ENCODE results near the gene TGFB1.
"Not testable (repeated sequence)": the region's sequence is repeated elsewhere in the genome, so short reads cannot be mapped to it uniquely, and the experiment has no call there.

TGFB1 gene

DNA sequence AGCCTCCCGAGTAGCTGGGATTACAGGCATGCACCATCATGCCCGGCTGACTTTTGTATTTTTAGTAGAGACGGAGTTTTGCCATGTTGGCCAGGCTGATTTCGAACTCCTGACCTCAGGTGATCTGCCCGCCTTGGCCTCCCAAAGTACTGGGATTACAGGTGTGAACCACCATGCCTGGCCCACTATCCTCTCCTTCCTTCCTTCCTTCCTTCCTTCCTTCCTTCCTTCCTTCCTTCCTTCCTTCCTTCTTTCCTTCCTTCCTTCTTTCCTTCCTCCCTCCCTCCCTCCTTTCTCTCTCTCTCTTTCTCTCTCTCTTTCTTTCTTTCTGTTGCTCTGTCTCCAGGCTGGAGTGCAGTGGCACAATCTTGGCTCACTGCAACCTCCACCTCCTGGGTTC lies 17.4 kb upstream of the TGFB1 start:
- FAIRE-seq, result not testable (repeated sequence)

DNA sequence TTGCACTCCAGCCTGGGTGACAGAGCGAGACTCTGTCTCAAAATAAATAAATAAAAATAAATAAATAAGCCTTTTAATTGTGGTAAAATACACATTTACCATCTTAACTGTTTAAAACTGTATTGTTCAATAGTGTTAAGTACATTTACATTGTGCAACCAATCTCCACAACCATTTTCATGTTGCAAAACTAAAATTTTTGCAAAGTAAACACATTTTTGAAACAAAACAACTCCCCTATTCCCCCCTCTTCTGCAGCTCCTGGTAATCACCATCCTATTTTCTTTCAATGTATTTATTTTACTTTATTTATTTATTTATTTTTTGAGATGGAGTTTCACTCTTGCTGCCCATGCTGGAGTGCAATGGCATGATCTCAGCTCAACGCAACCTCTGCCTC lies 16.0 kb upstream of the TGFB1 start:
- FAIRE-seq, result no peak
- DNase-seq (ENCODE audit: low spot score), result no peak

More for the DNA sequence above, 17.4 kb upstream of the TGFB1 start:
- not testable (repeated sequence) for DNase-seq (ENCODE audit: low spot score)

DNA sequence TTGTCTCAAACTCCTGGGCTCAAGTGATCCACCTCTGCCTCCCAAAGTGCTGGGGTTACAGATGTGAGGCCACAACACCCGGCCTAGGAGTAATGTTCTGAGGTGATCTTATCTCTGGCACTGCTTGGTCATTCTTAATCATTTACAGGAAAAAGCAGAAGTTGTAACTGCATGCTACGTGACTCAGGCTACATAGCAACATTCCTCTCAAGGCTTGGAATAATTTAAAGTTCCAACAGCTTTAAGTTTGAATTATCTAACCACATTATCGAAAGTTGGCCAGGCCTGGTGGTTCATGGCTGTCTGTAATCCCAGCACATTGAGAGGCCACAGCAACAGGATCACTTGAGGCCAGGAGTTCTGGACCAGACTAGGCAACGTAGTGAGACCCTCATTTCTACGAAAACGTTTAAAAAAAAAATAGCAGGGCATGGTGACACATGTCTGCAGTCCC lies 14.2 kb upstream of the TGFB1 start:
- FAIRE-seq, result peak; percentile 97
- DNase-seq (ENCODE audit: low spot score), result peak; percentile 95

DNA sequence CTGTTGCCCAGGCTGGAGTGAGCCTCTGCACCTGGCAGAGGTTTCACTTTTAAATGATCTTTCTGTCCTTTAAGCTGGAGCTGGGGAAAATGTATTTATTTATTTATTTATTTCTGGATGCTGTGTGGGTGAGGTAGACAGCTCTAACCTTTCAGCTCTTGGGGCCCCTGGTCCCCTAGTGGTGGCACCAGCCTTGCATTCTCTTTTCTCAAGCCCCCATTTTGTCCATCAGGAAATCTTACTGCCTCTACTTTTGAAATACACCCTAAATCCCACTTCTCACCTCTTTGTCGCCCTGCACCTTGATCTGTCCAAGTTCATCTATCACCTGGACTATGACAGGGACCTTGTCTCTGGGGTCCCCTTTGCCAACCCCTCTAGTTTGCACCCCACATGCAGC lies 12.4 kb upstream of the TGFB1 start:
- no peak for DNase-seq (ENCODE audit: low spot score)
- FAIRE-seq, result no peak

DNA sequence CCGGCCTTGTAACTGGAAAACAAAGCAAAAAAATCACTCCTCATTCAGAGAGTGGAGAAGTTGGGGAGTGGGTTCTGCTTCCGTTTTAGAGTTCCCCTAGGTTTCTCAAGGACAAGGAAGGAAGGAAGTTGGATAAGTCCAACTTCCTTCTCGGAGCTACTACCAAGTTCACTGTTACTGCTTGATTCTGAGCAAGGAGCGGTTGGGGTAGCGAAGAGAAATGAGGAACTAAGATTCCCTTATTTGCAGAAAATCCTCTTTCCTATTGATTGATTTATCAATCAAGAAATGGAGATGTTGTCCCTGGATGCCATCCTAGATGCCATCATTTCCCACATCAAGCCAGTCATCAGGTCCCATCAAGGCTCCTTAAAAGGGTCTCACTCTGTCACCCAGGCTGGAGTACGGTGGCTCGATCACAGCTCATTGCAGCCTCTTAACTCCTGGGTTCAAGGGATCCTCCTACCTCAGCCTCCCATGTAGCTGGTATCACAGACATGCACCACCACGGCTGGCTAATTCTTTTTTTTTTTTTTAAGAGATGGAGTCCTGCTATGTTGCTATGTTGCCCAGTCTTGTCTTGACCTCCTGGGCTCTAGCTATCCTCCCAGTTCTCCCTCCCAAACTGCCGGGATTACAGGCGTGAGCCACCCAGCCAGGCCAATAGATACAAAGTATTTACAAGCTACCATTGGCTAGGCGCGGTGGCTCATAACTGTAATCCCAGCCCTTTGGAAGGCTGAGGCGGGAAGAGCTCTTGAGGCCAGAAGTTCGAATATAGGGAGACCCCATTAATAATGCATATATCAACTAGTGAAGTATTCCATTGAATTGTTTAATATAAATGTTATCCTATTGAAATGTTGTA lies 11.0 kb upstream of the TGFB1 start:
- FAIRE-seq (no peak), DNase-seq (ENCODE audit: low spot score) (no peak)

DNA sequence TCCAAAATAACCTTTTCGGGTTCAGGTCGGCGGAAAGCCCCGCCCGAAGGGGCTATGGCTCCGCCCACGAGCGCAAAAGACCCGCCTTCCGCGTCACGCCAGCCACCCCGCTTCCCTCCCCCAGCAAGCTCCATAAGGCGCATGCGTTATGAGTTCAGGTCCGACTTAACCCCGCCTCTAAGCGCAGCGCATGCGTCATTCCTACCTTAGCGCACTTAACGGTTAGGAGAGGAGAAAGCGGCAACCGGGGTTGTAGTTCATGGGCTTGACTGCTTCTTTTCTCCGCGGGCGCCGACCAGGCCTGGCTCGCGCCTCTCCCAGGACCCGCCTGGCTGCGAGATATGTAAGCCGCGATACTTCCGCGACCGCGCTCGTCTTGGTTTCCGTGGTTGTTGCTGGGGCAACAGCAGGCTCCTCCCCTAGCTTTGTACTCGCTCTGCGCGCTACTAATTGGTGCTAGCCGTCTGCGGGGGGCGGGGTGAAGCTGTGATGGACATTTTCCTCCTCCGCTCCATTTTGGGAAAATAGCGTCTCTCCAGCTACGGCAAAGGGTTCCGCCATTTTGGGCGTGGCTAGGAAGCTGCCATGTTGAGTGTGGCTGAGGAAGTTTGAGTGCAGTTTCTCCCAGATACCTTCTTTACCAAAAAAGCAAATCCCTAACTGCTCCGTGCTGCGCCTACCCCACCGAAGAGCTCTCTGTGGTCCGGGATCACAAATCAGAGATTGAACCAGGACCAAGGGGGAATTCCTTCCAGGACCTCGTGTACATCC lies 10.2 kb upstream of the TGFB1 start, which contains the start of gene B9D2:
Gene B9D2, minus strand, starts transcription at position 397 of the 771 bp plus-strand sequence. CDS start 630 bp downstream, outside the sequence.
- DNase-seq (ENCODE audit: low spot score) (peak; percentile 94), FAIRE-seq (peak; percentile 76)

DNA sequence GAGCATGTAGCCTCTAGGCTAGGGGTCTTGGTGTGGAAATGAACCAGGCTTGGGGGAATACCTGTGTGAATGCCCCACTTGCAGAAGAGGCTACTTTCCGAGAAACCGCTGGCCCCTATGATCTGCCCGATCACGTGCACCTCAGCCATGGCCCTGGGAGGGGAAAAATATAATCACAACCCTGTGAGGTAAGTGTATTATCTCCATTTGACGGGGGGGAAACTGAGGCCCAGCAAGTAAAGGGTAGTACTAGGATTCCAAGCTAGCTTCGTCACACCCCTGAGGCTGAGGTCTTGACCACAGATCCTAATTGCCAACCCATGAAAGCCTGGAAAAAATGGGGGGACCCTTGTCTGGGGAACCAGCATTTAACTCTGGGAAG lies 9.6 kb upstream of the TGFB1 start:
- FAIRE-seq (no peak), DNase-seq (ENCODE audit: low spot score) (no peak)

DNA sequence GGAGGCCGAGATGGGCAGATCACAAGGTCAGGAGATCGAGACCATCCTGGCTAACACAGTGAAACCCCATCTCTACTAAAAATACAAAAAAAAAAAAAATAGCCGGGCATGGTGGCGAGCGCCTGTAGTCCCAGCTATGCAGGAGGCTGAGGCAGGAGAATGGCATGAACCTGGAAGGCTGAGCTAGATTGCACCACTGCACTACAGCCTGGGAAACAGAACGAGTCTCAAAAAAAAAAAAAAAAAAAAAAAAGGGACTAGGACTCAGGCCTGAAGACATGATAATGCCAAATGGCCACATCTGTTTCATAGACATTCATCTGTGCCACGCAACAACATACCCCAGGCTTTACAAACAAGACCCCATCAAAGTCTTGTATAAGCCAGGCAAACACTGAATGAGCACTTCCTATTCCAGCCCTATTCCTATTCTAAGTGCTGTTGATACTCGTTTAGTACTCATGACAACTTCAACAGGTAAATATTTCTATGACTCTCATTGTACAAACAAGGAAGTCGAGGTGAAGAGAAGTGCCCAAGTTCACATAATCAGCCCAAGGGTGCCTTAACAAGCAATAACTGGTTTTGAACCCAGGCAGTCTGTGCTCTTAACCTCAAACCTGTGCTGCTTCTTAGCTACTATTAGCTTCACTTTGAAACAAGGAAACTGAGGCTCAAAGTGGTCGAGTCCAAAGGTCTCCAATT lies 8.6 kb upstream of the TGFB1 start:
- FAIRE-seq, result no peak
- DNase-seq (ENCODE audit: low spot score), result no peak

DNA sequence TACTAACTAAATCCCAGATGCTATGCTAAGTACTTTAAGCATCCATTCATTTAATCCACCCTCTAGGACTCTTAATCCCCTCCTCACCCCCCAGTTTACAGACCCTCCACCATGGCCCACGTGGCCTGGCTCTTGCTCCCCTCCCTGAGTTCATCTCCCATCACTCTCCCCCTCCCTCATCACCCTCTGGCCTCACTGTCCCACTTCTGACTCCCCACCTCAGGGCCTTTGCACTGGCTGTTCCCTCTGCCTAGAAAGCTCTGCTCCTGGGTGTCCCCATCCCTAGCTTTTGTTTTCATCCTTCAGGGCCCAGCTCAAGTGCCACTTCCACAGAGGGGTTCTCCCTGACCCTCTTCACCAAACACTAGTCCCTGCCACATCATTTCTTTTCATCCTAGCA lies 6.0 kb upstream of the TGFB1 start:
- DNase-seq (ENCODE audit: low spot score) (no peak), FAIRE-seq (no peak)

DNA sequence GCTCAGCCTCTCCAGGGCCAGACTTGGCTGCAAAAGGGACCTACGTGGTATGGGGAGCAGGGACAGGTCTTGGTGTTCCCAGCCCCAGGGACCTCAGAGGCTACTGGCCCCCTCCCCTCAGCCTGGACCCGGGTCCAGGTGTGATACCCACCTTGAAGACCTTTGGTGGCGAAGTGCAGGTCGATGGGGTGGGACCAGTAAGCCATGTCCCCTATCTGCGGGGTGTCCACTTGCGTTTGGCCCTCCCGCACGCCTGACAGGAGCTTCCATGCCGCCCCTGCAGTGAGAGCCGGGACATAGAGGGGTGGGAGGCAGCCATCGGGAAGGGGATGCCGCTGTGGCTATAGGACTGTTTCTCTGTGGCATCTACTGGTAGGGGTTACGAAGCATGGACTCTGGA lies 4.0 kb upstream of the TGFB1 start:
- FAIRE-seq, result no peak
- DNase-seq (ENCODE audit: low spot score), result no peak

DNA sequence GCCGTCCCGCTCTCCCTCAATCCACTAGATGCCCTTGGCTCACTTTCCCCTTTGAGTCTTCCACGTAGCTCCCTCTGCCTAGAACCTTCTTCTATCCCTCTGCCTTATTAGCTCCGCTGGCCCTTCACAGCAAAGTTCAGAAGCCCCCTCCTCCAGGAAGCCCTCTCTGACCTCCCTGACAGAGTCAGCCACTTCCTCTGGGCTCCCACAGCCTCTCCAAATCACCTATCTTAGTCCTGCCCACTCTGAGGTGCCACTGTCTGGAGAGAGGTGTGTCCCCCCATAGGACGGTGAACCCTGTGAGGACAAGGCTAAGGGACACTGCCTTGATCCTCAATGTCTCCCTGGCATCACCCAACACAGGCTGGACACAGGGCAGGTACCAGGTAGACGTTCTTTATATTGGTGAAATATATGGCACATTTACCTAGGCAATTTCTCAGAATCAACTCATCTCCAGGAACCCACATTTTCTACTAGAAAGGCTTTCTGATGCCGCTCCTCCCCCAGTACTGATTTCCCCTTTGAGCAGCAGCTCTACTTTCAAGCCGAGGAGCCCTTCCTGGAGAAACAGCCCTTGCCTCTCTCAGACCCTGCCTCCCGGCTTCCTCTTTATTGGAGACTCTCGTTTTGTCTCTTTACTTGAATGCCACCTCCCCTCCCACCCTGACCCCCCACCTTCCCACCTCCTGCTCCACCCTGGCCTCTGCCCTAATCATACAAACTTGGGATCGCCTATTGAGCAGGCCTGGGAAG lies 3.4 kb upstream of the TGFB1 start:
- FAIRE-seq (no peak), DNase-seq (ENCODE audit: low spot score) (no peak)

DNA sequence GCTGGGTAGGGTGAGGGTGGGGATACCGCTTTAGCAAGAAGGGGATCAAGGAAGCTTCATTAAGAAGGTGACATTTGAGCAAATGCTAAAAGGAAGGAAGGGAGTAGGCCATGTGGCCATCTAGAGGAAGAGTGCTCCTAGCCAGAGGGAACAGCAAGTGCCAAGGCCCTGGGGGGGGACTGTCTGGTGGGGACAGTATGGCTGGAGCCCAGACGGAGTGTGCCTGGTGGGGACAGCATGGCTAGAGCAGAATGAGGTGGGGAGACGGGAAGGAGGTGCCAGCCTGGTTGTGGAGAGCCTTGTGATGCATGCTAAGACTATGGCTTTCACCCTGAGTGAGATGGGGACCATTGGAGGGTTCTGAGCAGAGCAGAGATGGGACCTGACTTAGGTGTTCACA lies 2.1 kb upstream of the TGFB1 start:
- DNase-seq (ENCODE audit: low spot score) (no peak), FAIRE-seq (no peak)

DNA sequence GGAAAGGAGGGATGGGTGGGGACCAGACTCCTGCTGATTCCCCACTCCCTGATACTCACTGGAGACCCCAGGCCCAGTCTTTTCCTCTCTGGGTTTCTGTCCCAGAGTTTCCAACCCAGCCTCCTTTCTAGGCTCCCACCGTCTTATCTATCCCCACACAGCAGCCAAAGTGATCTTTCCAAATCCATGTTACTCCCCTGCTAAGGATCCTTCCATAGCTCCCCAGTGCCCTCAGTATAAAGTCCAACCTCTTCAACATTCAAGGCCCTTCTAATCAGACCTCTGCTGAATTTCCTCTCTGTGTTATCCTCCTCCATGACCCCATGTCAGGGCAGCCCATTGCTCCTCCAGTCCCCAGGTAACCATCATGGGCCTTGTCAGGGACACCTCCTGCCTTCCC lies 1.3 kb upstream of the TGFB1 start:
- DNase-seq (ENCODE audit: low spot score), result no peak
- no peak for FAIRE-seq

DNA sequence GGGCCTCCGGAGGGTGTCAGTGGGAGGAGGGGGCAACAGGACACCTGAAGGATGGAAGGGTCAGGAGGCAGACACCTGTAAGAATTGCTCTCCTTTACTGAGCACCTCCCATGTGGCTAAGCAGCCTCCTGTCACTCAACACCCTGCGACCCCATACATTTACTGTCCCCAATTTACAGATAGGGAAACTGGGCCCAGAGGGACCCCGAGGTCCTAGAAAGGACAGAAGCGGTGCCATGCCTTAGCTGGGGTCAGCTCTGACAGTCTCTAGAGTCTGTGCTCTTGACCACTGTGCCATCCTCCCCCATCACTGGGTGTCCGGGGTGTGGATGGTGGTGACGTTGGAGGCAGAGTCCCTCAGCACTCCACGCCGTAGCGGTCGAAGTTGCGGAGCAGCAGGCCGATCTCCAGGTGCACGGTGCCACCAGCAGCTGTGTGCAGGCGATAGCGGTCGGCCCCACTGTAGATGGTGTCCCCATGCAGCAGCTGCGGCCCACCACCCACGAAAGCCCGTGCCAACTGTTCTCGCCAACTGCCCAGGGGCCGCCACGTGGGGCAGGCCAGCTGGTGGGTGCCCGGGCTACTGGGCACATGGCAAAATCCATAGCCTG lies 726 bp upstream of the TGFB1 start:
- DNase-seq (ENCODE audit: low spot score) (no peak), FAIRE-seq (no peak)

DNA sequence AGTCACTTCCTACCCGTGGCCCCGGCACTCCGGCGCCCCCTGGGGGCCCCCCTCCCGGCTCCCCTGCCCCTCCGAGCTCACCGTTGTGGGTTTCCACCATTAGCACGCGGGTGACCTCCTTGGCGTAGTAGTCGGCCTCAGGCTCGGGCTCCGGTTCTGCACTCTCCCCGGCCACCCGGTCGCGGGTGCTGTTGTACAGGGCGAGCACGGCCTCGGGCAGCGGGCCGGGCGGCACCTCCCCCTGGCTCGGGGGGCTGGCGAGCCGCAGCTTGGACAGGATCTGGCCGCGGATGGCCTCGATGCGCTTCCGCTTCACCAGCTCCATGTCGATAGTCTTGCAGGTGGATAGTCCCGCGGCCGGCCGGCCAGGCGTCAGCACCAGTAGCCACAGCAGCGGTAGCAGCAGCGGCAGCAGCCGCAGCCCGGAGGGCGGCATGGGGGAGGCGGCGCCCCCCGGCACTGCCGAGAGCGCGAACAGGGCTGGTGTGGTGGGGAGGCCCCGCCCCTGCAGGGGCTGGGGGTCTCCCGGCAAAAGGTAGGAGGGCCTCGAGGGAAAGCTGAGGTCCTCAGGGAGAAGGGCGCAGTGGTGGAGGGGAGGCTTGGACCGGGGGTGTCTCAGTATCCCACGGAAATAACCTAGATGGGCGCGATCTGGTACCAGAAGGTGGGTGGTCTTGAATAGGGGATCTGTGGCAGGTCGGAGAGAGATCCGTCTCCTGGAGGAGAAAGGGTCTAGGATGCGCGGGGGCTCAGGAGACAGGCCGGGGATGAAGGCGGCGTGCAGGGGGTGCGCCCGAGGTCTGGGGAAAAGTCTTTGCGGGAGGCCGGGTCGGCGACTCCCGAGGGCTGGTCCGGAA lies 885 bp downstream of the TGFB1 start:
- peak; percentile 38 for DNase-seq (ENCODE audit: low spot score)
- no peak for FAIRE-seq

DNA sequence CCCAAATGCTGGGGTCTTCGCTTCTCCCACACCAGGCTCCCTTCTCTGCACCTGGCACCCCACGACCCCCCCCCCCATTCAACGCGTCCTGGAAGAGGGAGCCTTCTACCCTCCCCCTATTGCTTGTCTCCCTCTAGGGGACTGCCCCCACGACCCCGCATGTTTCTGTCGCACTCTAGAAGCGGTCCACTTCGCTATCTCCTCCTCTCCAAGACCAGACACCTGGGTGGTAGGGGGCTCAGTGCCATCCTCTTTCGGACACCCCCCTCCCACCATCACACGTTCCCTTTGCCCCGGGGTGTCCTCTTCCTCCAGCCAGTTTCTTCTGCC lies 1.5 kb downstream of the TGFB1 start:
- DNase-seq (ENCODE audit: low spot score) (no peak), FAIRE-seq (no peak)

DNA sequence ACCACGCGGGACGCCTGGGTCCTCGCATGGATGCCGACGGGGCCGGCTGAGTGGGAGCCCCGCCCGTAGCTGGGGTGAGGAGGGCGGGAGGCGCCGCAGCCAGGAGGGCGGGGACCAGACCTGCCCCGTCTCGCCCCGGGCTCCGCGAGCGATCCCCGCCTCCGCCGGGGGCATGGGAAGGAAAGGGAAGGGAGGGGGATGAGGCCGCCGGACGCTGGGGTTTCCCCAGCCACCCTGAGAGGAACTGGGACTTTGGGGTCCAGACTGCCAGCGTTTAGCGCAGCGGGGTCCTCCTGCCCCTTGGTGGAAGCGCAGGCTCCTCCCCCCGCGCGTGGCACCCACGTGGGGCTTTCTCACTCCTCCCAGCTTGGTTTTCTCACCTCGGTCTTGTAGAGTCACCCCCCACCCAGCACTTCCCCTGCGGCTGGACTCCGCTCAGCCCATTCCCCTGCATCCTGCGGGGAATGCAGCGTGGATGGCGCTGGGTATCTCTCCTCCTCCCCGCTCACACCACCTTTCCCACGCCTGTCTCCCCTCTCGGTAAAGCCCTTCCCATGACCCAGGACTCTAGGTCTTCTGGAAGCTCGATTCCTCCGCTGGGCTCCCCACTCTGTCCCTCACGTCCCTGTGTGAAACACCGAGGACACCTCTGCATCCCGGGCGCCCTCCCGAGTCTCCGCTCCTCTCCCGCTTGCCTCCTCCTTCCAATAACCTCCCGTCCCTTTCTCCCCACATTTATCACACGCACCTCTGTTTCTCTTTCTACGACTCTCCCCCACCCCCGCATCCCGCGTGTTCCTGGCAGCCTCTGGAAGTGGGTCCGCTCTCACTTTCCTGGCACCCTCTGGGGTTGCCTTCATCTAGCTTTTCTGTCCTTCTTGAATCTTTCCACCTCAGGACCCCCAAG lies 2.1 kb downstream of the TGFB1 start:
- DNase-seq (ENCODE audit: low spot score), result no peak
- no peak for FAIRE-seq

DNA sequence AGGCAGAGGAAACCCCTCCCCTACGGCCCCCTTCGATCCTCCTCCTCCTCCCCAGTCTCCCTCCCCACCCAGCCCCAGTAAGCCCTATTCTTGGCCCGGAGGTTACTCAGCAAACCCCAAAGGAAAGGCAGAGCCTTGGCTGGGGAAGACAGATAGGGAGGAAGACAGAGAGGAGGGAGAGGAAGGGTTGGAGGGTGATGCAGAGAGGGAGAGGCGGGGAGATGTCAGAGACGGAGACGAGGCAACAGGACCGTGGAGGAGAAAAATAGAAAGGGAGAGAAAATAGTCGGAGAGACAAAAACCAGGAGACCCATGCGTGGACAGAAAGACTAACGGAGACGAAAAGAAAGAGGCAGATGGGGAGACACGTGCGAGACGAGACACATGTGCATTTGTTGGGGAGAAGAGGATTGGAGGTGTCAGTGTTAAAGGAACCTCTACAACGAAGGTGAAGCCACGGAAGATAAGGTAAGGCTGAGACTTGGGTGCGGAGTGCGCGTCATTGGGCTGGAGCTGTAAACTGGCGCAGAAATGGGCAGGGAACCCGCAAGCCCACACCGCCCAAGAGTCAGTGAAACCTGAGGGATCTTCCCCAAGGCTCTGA lies 2.9 kb downstream of the TGFB1 start:
- FAIRE-seq, result no peak
- DNase-seq (ENCODE audit: low spot score), result no peak
